Fibroblast of lung (primary cell): ENCODE data around the gene EML1. TPM values are rescaled to one million over a fixed set of nuclear protein-coding genes. Genes with fewer than 3 reads are reported as not detected.

ENCODE experiments used
- DNase-seq, 2 donors: peaks; one replicate each; pipeline versions ENCODE4 v3.0.0 to v3.0.0-alpha.2; 2010; ENCODE audit warnings: low read depth in 2 of 2
- H2AFZ ChIP-seq: 2 replicates; pipeline ENCODE4 v1.5.1; 2012; ENCODE audit warnings: low read length, control low read depth, inconsistent platforms
- H3K27ac ChIP-seq: 2 replicates; pipeline ENCODE4 v1.5.1; 2011; ENCODE audit warnings: low read length, control low read depth; ENCODE audit not compliant: insufficient read depth
- H3K27me3 ChIP-seq: 2 replicates; pipeline ENCODE4 v1.5.1; 2011; ENCODE audit warnings: mild to moderate bottlenecking, low read length; ENCODE audit not compliant: control insufficient read depth, insufficient read depth
- H3K36me3 ChIP-seq: 2 replicates; pipeline ENCODE4 v1.5.1; 2011; ENCODE audit warnings: low read length; ENCODE audit not compliant: control insufficient read depth, insufficient read depth
- H3K4me1 ChIP-seq: 2 replicates; pipeline ENCODE4 v1.5.1; 2011; ENCODE audit warnings: low read length; ENCODE audit not compliant: control insufficient read depth, insufficient read depth; ENCODE audit errors: extremely low read depth
- H3K4me2 ChIP-seq: 2 replicates; pipeline ENCODE4 v1.5.1; 2011; ENCODE audit warnings: low read length, control low read depth; ENCODE audit not compliant: insufficient read depth; ENCODE audit errors: extremely low read depth
- H3K4me3 ChIP-seq, 4 experiments: fragments of 200-600 bp in 1 of 4; sonication (generic) in 1 of 4; replicated peaks in 1 of 4; 2 replicates each; pipeline ENCODE4 v1.5.1; 2011 to 2016; ENCODE audit warnings: low read length in 4 of 4, low read depth in 3 of 4, mild to moderate bottlenecking in 3 of 4, control low read depth in 2 of 4, inconsistent platforms in 1 of 4, mixed read lengths in 1 of 4; ENCODE audit not compliant: insufficient read depth in 1 of 4; ENCODE audit errors: control extremely low read depth in 1 of 4
- H3K79me2 ChIP-seq: 2 replicates; pipeline ENCODE4 v1.5.1; 2012; ENCODE audit warnings: mild to moderate bottlenecking, low read length, inconsistent platforms; ENCODE audit not compliant: control insufficient read depth, insufficient read depth
- H3K9ac ChIP-seq: 2 replicates; pipeline ENCODE4 v1.5.1; 2011; ENCODE audit warnings: mild to moderate bottlenecking, low read length, control low read depth; ENCODE audit not compliant: insufficient read depth
- H3K9me3 ChIP-seq: 2 replicates; pipeline ENCODE4 v1.5.1; 2012; ENCODE audit warnings: low read depth, low read length; ENCODE audit not compliant: control insufficient read depth, insufficient read depth
- H4K20me1 ChIP-seq: 2 replicates; pipeline ENCODE4 v1.5.1; 2011; ENCODE audit warnings: low read length; ENCODE audit not compliant: control insufficient read depth, insufficient read depth; ENCODE audit errors: extremely low read depth
- CTCF ChIP-seq, 2 donors: IDR thresholded peaks in 1 of 2; conservative IDR thresholded peaks in 1 of 2; 1 replicate in 1 of 2; 2 replicates in 1 of 2; pipeline ENCODE4 v1.5.1; 2011 to 2012; ENCODE audit warnings: low read length in 2 of 2, control low read depth in 1 of 2, inconsistent platforms in 1 of 2, low read depth in 1 of 2, mild to moderate bottlenecking in 1 of 2
- EZH2 ChIP-seq: IDR thresholded peaks from 2 replicates; pipeline ENCODE4 v1.5.1; 2012; ENCODE audit warnings: low read length, control low read depth, mild to moderate bottlenecking; ENCODE audit errors: missing control alignments
- polyA plus RNA-seq, 2 donors: library from polyadenylated mRNA; depleted of rRNA in 1 of 2; stranded (reverse) in 1 of 2; unstranded in 1 of 2; fragments of >200 nt; gene quantifications; 2 replicates each; pipeline ENCODE4 v1.2.1, GENCODE V29; 2011 to 2012; ENCODE audit warnings: missing spikeins in 1 of 2
- total RNA-seq: library from RNA; depleted of rRNA; stranded (reverse); fragments of >200 nt; gene quantifications from 2 replicates; pipeline ENCODE4 v1.2.1, GENCODE V29; 2014

EML1 gene
- total and polyA plus RNA-seq, 2 donors (not counting 1 experiment from before 2014, with no cell fraction given), result 22.4 to 74.5 TPM

- Histone ChIP-seq H3K4me3 (no peak overlapping the region), H4K20me1 (no peaks in the 10 kb centered on the region), H3K27me3 (no peaks in the 10 kb centered on the region), H2AFZ (no peak overlapping the region), H3K9ac (no peak overlapping the region), H3K4me2 (no peak overlapping the region), H3K4me1 (no peaks in the 10 kb centered on the region), H3K36me3 (no peaks in the 10 kb centered on the region), H3K9me3 (no peaks in the 10 kb centered on the region), H3K27ac (no peak overlapping the region), H3K79me2 (no peaks in the 10 kb centered on the region)
- DNase-seq, result no peak
- TF ChIP-seq EZH2, result no peak
Measured at GRCh38 chr14:99786511-99786989, 6.7 kb upstream of the EML1 start.

GRCh38 chr14:99788713-99789112 lies 4.5 kb upstream of the EML1 start:
- H3K4me3 ChIP-seq, result no peak overlapping the region
- no peak overlapping the region for H2AFZ ChIP-seq
- peaks cover 2% of the 10 kb centered on the region for H3K4me1 ChIP-seq
- TF ChIP-seq EZH2 (no peak), CTCF (conservative IDR thresholded peaks at IDR 0.05 in 1 of 2, IDR thresholded peaks at IDR 0.05 in 1 of 2; ENCODE audit: low read depth in 1 of 2, low read length in 2 of 2) (no peak)
- H3K9me3 ChIP-seq, result no peaks in the 10 kb centered on the region
- H3K4me2 ChIP-seq, result no peak overlapping the region
- no peaks in the 10 kb centered on the region for H4K20me1 ChIP-seq
- DNase-seq, result no peak
- H3K9ac ChIP-seq, result no peak overlapping the region
- no peak overlapping the region for H3K27ac ChIP-seq
- H3K36me3 ChIP-seq, result no peaks in the 10 kb centered on the region
- no peaks in the 10 kb centered on the region for H3K79me2 ChIP-seq
- H3K27me3 ChIP-seq, result no peaks in the 10 kb centered on the region

- H3K27me3 ChIP-seq, result no peaks in the 10 kb centered on the region
- H2AFZ ChIP-seq, result no peak overlapping the region
- H3K4me2 ChIP-seq, result no peak overlapping the region
- H3K4me1 ChIP-seq, result peaks cover 2% of the 10 kb centered on the region
- peaks cover 2% of the 10 kb centered on the region for H3K79me2 ChIP-seq
- H3K9ac ChIP-seq, result no peak overlapping the region
- H3K9me3 ChIP-seq, result no peaks in the 10 kb centered on the region
- no peak overlapping the region for H3K27ac ChIP-seq
- no peak overlapping the region for H3K4me3 ChIP-seq
- TF ChIP-seq EZH2, result no peak
- no peaks in the 10 kb centered on the region for H4K20me1 ChIP-seq
- H3K36me3 ChIP-seq, result no peaks in the 10 kb centered on the region
- DNase-seq, result no peak
Measured at GRCh38 chr14:99789581-99789980, 3.6 kb upstream of the EML1 start.

GRCh38 chr14:99790201-99790977 lies 2.8 kb upstream of the EML1 start:
- peaks cover 5% of the 10 kb centered on the region for H3K79me2 ChIP-seq
- H3K4me1 ChIP-seq, result peaks cover 2% of the 10 kb centered on the region
- no peaks in the 10 kb centered on the region for H3K9me3 ChIP-seq
- H4K20me1 ChIP-seq, result no peaks in the 10 kb centered on the region
- H3K27ac ChIP-seq, result no peak overlapping the region
- H3K36me3 ChIP-seq, result no peaks in the 10 kb centered on the region
- TF ChIP-seq EZH2 (no peak), CTCF (conservative IDR thresholded peaks at IDR 0.05 in 1 of 2, IDR thresholded peaks at IDR 0.05 in 1 of 2; ENCODE audit: low read depth in 1 of 2, low read length in 2 of 2) (no peak)
- H3K4me3 ChIP-seq, result no peak overlapping the region
- no peak overlapping the region for H2AFZ ChIP-seq
- H3K27me3 ChIP-seq, result no peaks in the 10 kb centered on the region
- no peak for DNase-seq
- no peak overlapping the region for H3K9ac ChIP-seq
- H3K4me2 ChIP-seq, result no peak overlapping the region
